GM23338 (cell line): ENCODE results near the gene KRTAP16-1. TPM values are rescaled to one million over a fixed set of nuclear protein-coding genes. Genes with fewer than 3 reads are reported as not detected.
"Not testable (repeated sequence)": the region's sequence is repeated elsewhere in the genome, so short reads cannot be mapped to it uniquely, and the experiment has no call there.

Experiments used
- ATAC-seq: fragments of 200-7000 bp; cut with Tn5 transposase; 3 replicates; pipeline ENCODE4 v1.9.1; 2020
- DNase-seq: peaks from one replicate; pipeline ENCODE4 v3.0.0-alpha.2; 2015; ENCODE audit warnings: low spot score
- H2AFZ ChIP-seq: fragments of 200-600 bp; sonication (generic); 2 replicates; pipeline ENCODE4 v1.8.0; 2016; ENCODE audit warnings: antibody characterized with exemption, mild to moderate bottlenecking, moderate library complexity
- H3F3A ChIP-seq: fragments of 200-600 bp; sonication (generic); replicated peaks from 2 replicates; pipeline ENCODE4 v1.8.0; 2017; ENCODE audit warnings: antibody characterized with exemption, mixed run types, low read depth
- H3K27ac ChIP-seq: fragments of 200-600 bp; sonication (generic); 2 replicates; pipeline ENCODE4 v1.6.1; 2016; ENCODE audit warnings: low read depth
- H3K27me3 ChIP-seq: fragments of 200-600 bp; sonication (generic); 2 replicates; pipeline ENCODE4 v1.8.0; 2016; ENCODE audit warnings: mild to moderate bottlenecking, mixed run types, moderate library complexity; ENCODE audit not compliant: insufficient read depth
- H3K36me3 ChIP-seq: fragments of 200-600 bp; sonication (generic); 2 replicates; pipeline ENCODE4 v1.8.0; 2016; ENCODE audit warnings: mild to moderate bottlenecking; ENCODE audit not compliant: insufficient read depth
- H3K4me1 ChIP-seq: fragments of 200-600 bp; sonication (generic); 2 replicates; pipeline ENCODE4 v1.8.0; 2016; ENCODE audit warnings: mild to moderate bottlenecking, moderate library complexity; ENCODE audit not compliant: insufficient read depth
- H3K4me2 ChIP-seq: fragments of 200-600 bp; sonication (generic); 2 replicates; pipeline ENCODE4 v1.7.1; 2017; ENCODE audit warnings: mixed run types
- H3K4me3 ChIP-seq: fragments of 200-600 bp; sonication (generic); 2 replicates; pipeline ENCODE4 v1.6.1; 2016; ENCODE audit warnings: mixed run types
- H3K79me2 ChIP-seq: fragments of 200-600 bp; sonication (generic); replicated peaks from 2 replicates; pipeline ENCODE4 v1.8.0; 2017; ENCODE audit warnings: mild to moderate bottlenecking; ENCODE audit not compliant: insufficient read depth
- H3K9me2 ChIP-seq: fragments of 200-600 bp; sonication (generic); 2 replicates; pipeline ENCODE4 v1.8.0; 2017; ENCODE audit not compliant: insufficient read depth
- H4K20me1 ChIP-seq: fragments of 200-600 bp; sonication (generic); replicated peaks from 2 replicates; pipeline ENCODE4 v1.8.0; 2017; ENCODE audit warnings: mild to moderate bottlenecking; ENCODE audit not compliant: insufficient read depth
- H3K27ac Mint-ChIP-seq: 2 replicates; pipeline ENCODE4 v1.8.0; 2020; ENCODE audit warnings: inconsistent platforms, mild to moderate bottlenecking, moderate library complexity, mixed read lengths
- H3K27me3 Mint-ChIP-seq: 3 replicates; pipeline ENCODE4 v1.8.0; 2022; ENCODE audit warnings: low read depth, mild to moderate bottlenecking, moderate library complexity, mixed read lengths, inconsistent platforms; ENCODE audit not compliant: insufficient read depth, poor library complexity
- H3K36me3 Mint-ChIP-seq: 3 replicates; pipeline ENCODE4 v1.8.0; 2021; ENCODE audit warnings: low read depth, mild to moderate bottlenecking, inconsistent platforms, moderate library complexity, mixed read lengths
- H3K4me1 Mint-ChIP-seq: 3 replicates; pipeline ENCODE4 v1.8.0; 2020; ENCODE audit warnings: mild to moderate bottlenecking, inconsistent platforms, mixed read lengths
- H3K4me3 Mint-ChIP-seq: 3 replicates; pipeline ENCODE4 v1.8.0; 2021; ENCODE audit warnings: moderate library complexity, mild to moderate bottlenecking, inconsistent platforms, mixed read lengths
- H3K9me3 Mint-ChIP-seq: 3 replicates; pipeline ENCODE4 v1.8.0; 2020; ENCODE audit warnings: moderate library complexity, mild to moderate bottlenecking, inconsistent platforms, mixed read lengths
- CREB1 ChIP-seq: fragments of 250-450 bp; sonication (Bioruptor Pico); IDR thresholded peaks from 2 replicates; pipeline ENCODE4 v1.5.0; 2020; ENCODE audit warnings: low read depth, mild to moderate bottlenecking, moderate library complexity
- CTCF ChIP-seq, 2 experiments: fragments of 200-600 bp in 1 of 2; sonication (generic) in 1 of 2; conservative IDR thresholded peaks; 2 replicates each; pipeline versions ENCODE4 v1.5.1 to v1.6.1; 2016 to 2017; ENCODE audit warnings: antibody characterized with exemption in 2 of 2, low read depth in 2 of 2, mild to moderate bottlenecking in 2 of 2, moderate library complexity in 1 of 2
- ETS1 ChIP-seq: IDR thresholded peaks from 2 replicates; pipeline ENCODE4 v1.6.1; 2016; ENCODE audit warnings: antibody characterized with exemption
- EZH2 ChIP-seq: fragments of 200-600 bp; sonication (generic); IDR thresholded peaks from one replicate; pipeline ENCODE4 v1.8.0; 2017; ENCODE audit warnings: antibody characterized with exemption, mild to moderate bottlenecking, low read depth; ENCODE audit not compliant: unreplicated experiment
- EZH2phosphoT487 ChIP-seq: fragments of 200-600 bp; sonication (generic); IDR thresholded peaks from one replicate; pipeline ENCODE4 v1.8.1; 2018; ENCODE audit warnings: antibody characterized with exemption; ENCODE audit not compliant: unreplicated experiment
- JUNB ChIP-seq: IDR thresholded peaks from one replicate; pipeline ENCODE4 v1.6.1; 2016; ENCODE audit warnings: antibody characterized with exemption; ENCODE audit not compliant: unreplicated experiment
- NANOG ChIP-seq: IDR thresholded peaks from 2 replicates; pipeline ENCODE4 v1.6.1; 2016; ENCODE audit warnings: antibody characterized with exemption, borderline replicate concordance
- POLR2AphosphoS5 ChIP-seq: IDR thresholded peaks from 2 replicates; pipeline ENCODE4 v1.6.1; 2016; ENCODE audit warnings: antibody characterized with exemption, low read depth
- REST ChIP-seq: IDR thresholded peaks from one replicate; pipeline ENCODE4 v1.6.1; 2018; ENCODE audit warnings: antibody characterized with exemption; ENCODE audit not compliant: unreplicated experiment
- STAT1 ChIP-seq: IDR thresholded peaks from one replicate; pipeline ENCODE4 v1.6.1; 2016; ENCODE audit warnings: antibody characterized with exemption; ENCODE audit not compliant: unreplicated experiment
- ZNF462 ChIP-seq: fragments of 250-450 bp; sonication (Bioruptor Pico); IDR thresholded peaks from 2 replicates; pipeline ENCODE4 v1.5.0; 2020; ENCODE audit warnings: mild to moderate bottlenecking, moderate library complexity
- polyA plus RNA-seq: library from polyadenylated mRNA; unstranded; fragments of >200 nt; fragmentation: Nextera tagmentation; extraction: Ambion mirVana; gene quantifications from 2 replicates; pipeline ENCODE4 v1.2.1, GENCODE V29; 2016
- total RNA-seq: library from RNA; depleted of rRNA; stranded (reverse); fragments of >200 nt; shearing (Covaris generic); gene quantifications from 2 replicates; pipeline ENCODE4 v1.2.3, GENCODE V29; 2014

KRTAP16-1 gene
- total and polyA plus RNA-seq, 2 experiments from 2014 or later = not detected

GRCh38 chr17:41271858-41272257, 37.3 kb downstream of the KRTAP16-1 start:
- Mint-ChIP-seq H3K27me3 (peaks cover 2% of the 10 kb centered on the region), H3K4me1 (no peaks in the 10 kb centered on the region), H3K4me3 (no peak overlapping the region), H3K9me3 (no peaks in the 10 kb centered on the region), H3K27ac (no peak overlapping the region), H3K36me3 (no peaks in the 10 kb centered on the region)
- H4K20me1 ChIP-seq = no peaks in the 10 kb centered on the region
- ATAC-seq (no peak), DNase-seq (no peak)
- TF ChIP-seq NANOG (no peak), CREB1 (no peak), CTCF (conservative IDR thresholded peaks at IDR 0.05; ENCODE audit: low read depth in 2 of 2) (no peak), ETS1 (no peak), EZH2phosphoT487 (no peak), EZH2 (no peak), REST (no peak), JUNB (no peak), STAT1 (no peak), POLR2AphosphoS5 (no peak), ZNF462 (CRISPR knock-in tag) (no peak)
- H3F3A ChIP-seq = no peaks in the 10 kb centered on the region
- H3K36me3 ChIP-seq = no peaks in the 10 kb centered on the region
- H3K27me3 ChIP-seq = no peaks in the 10 kb centered on the region
- no peaks in the 10 kb centered on the region for H3K9me2 ChIP-seq
- H3K79me2 ChIP-seq = no peaks in the 10 kb centered on the region
- no peak overlapping the region for H3K27ac ChIP-seq
- no peaks in the 10 kb centered on the region for H3K4me1 ChIP-seq
- H3K4me2 ChIP-seq = no peak overlapping the region
- H2AFZ ChIP-seq = no peak overlapping the region
- H3K4me3 ChIP-seq = no peak overlapping the region

DNA sequence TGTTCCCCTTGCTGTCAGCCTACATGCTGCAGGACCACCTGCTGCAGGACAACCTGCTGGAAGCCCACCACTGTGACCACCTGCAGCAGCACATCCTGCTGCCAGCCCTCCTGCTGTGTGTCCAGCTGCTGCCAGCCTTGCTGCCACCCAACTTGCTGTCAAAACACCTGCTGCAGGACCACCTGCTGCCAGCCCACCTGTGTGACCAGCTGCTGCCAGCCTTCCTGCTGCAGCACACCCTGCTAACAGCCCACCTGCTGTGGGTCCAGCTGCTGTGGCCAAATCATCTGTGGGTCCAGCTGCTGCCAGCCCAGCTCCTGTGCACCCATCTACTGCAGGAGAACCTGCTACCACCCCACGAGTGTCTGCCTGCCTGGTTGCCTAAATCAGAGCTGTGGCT, 37.8 kb downstream of the KRTAP16-1 start:
- DNase-seq, H3K9me3 Mint-ChIP-seq, H2AFZ ChIP-seq, H3K36me3 Mint-ChIP-seq, H4K20me1 ChIP-seq, H3K36me3 ChIP-seq, H3K4me1 Mint-ChIP-seq, H3K4me3 Mint-ChIP-seq, H3K79me2 ChIP-seq, H3K4me2 ChIP-seq, H3K27me3 Mint-ChIP-seq, H3K27ac Mint-ChIP-seq, H3K9me2 ChIP-seq, H3K27ac ChIP-seq, H3K27me3 ChIP-seq, H3K4me1 ChIP-seq, H3F3A ChIP-seq, ATAC-seq, H3K4me3 ChIP-seq: not testable (repeated sequence)
